ENCODE measurements around the gene SLC38A10. TPM values are rescaled to one million over a fixed set of nuclear protein-coding genes. Genes with fewer than 3 reads are reported as not detected.

SLC38A10 gene
- total and polyA plus RNA-seq, 4 experiments from 2014 or later, result 49.0 to 113 (median 90.7) TPM

- DNase-seq, result no peak
- H3K9me3 Mint-ChIP-seq, result peaks cover 0 to 1% (median 0%) of the 10 kb centered on the region in 8 donors
- H3K9me3 ChIP-seq (ENCODE audit: control insufficient read depth in 1 of 2, low read length in 2 of 2), result no peaks in the 10 kb centered on the region
- H3K4me1 ChIP-seq (ENCODE audit: insufficient read depth, low read length), result no peaks in the 10 kb centered on the region
- peaks cover 0 to 14% (median 2%) of the 10 kb centered on the region in 4 donors for H3K4me1 Mint-ChIP-seq
- no peaks in the 10 kb centered on the region for H3K27me3 ChIP-seq (ENCODE audit: insufficient read depth, low read length)
- no peak overlapping the region for H3K4me3 Mint-ChIP-seq
- no peaks in the 10 kb centered on the region for H3K27me3 Mint-ChIP-seq
- ChIA-PET CTCF (ENCODE audit: partially characterized antibody) (no interaction called here), POLR2A (ENCODE audit: partially characterized antibody) (interaction anchor here (0.6 kb wide), 1 partner anchor 238 kb away, joined by 3 read pairs; no protein-coding TSS in a partner anchor)
- intact Hi-C loops (cut with micrococcal nuclease), result no loop called here
- H3K4me3 ChIP-seq (ENCODE audit: low read length in 2 of 2), result no peak overlapping the region
- H3K27ac ChIP-seq (ENCODE audit: low read depth, low read length), result no peak overlapping the region
- peaks cover 6 to 9% of the 10 kb centered on the region in 2 donors for H3K36me3 Mint-ChIP-seq
- no peak overlapping the region for H3K27ac Mint-ChIP-seq
- peaks cover 17% of the 10 kb centered on the region for H3K36me3 ChIP-seq (ENCODE audit: insufficient read depth, low read length)
These were observed 48.3 kb downstream of the SLC38A10 start for GRCh38 chr17:81246679-81247338.

- H3K4me1 ChIP-seq (ENCODE audit: insufficient read depth, low read length), result no peaks in the 10 kb centered on the region
- peaks cover 0 to 1% (median 0%) of the 10 kb centered on the region in 8 donors for H3K9me3 Mint-ChIP-seq
- H3K27me3 ChIP-seq (ENCODE audit: insufficient read depth, low read length), result no peaks in the 10 kb centered on the region
- H3K27ac Mint-ChIP-seq, result no peak overlapping the region
- no peak overlapping the region for H3K27ac ChIP-seq (ENCODE audit: low read depth, low read length)
- intact Hi-C loops (cut with micrococcal nuclease), result no loop called here
- H3K4me3 ChIP-seq (ENCODE audit: low read length in 2 of 2), result no peak overlapping the region
- no peaks in the 10 kb centered on the region for H3K27me3 Mint-ChIP-seq
- H3K9me3 ChIP-seq (ENCODE audit: control insufficient read depth in 1 of 2, low read length in 2 of 2), result no peaks in the 10 kb centered on the region
- no peak for DNase-seq
- POLR2A ChIA-PET (ENCODE audit: partially characterized antibody), result no interaction called here
- H3K36me3 ChIP-seq (ENCODE audit: insufficient read depth, low read length), result peaks cover 12% of the 10 kb centered on the region
- CTCF ChIA-PET (ENCODE audit: partially characterized antibody), result no interaction called here
- no peak overlapping the region for H3K4me3 Mint-ChIP-seq
- H3K36me3 Mint-ChIP-seq, result peaks cover 6 to 8% of the 10 kb centered on the region in 2 donors
- peaks cover 2 to 14% (median 4%) of the 10 kb centered on the region in 4 donors for H3K4me1 Mint-ChIP-seq
These were observed 48.8 kb downstream of the SLC38A10 start for GRCh38 chr17:81246343-81246670.

- Mint-ChIP-seq H3K9me3 (peaks cover 0 to 1% (median 0%) of the 10 kb centered on the region in 8 donors), H3K4me3 (no peak overlapping the region), H3K36me3 (peaks cover 3 to 5% of the 10 kb centered on the region in 2 donors), H3K4me1 (peaks cover 2 to 17% (median 7%) of the 10 kb centered on the region in 4 donors), H3K27ac (no peak overlapping the region), H3K27me3 (no peaks in the 10 kb centered on the region)
- Histone ChIP-seq H3K27ac (ENCODE audit: low read depth, low read length) (no peak overlapping the region), H3K4me3 (ENCODE audit: low read length in 2 of 2) (no peak overlapping the region), H3K27me3 (ENCODE audit: insufficient read depth, low read length) (no peaks in the 10 kb centered on the region), H3K36me3 (ENCODE audit: insufficient read depth, low read length) (peaks cover 7% of the 10 kb centered on the region), H3K9me3 (ENCODE audit: control insufficient read depth in 1 of 2, low read length in 2 of 2) (no peaks in the 10 kb centered on the region), H3K4me1 (ENCODE audit: insufficient read depth, low read length) (peaks cover 1% of the 10 kb centered on the region)
- intact Hi-C loops (cut with micrococcal nuclease), result no loop called here
- DNase-seq, result peak in 1 of 5 donors; percentile 3
- ChIA-PET CTCF (ENCODE audit: partially characterized antibody) (no interaction called here), POLR2A (ENCODE audit: partially characterized antibody) (no interaction called here)
These were observed 49.3 kb downstream of the SLC38A10 start for GRCh38 chr17:81245665-81246342.

- Mint-ChIP-seq H3K36me3 (peaks cover 0 to 2% of the 10 kb centered on the region in 2 donors), H3K27me3 (no peaks in the 10 kb centered on the region), H3K9me3 (peaks cover 0 to 1% (median 0%) of the 10 kb centered on the region in 8 donors), H3K27ac (peak overlapping the region in 2 of 7 donors; percentile 32 to 46), H3K4me1 (peaks cover 2 to 21% (median 10%) of the 10 kb centered on the region in 4 donors), H3K4me3 (no peak overlapping the region)
- DNase-seq, result no peak
- H3K4me3 ChIP-seq (ENCODE audit: low read length in 2 of 2), result no peak overlapping the region
- H3K27ac ChIP-seq (ENCODE audit: low read depth, low read length), result no peak overlapping the region
- H3K9me3 ChIP-seq (ENCODE audit: control insufficient read depth in 1 of 2, low read length in 2 of 2), result no peaks in the 10 kb centered on the region
- peaks cover 8% of the 10 kb centered on the region for H3K4me1 ChIP-seq (ENCODE audit: insufficient read depth, low read length)
- ChIA-PET POLR2A (ENCODE audit: partially characterized antibody) (no interaction called here), CTCF (ENCODE audit: partially characterized antibody) (no interaction called here)
- intact Hi-C loops (cut with micrococcal nuclease), result no loop called here
- H3K36me3 ChIP-seq (ENCODE audit: insufficient read depth, low read length), result peaks cover under 1% of the 10 kb centered on the region
- H3K27me3 ChIP-seq (ENCODE audit: insufficient read depth, low read length), result no peaks in the 10 kb centered on the region
These were observed 50.0 kb downstream of the SLC38A10 start for GRCh38 chr17:81245024-81245664.

- Histone ChIP-seq H3K4me3 (ENCODE audit: low read length in 2 of 2) (no peak overlapping the region), H3K27ac (ENCODE audit: low read depth, low read length) (no peak overlapping the region), H3K36me3 (ENCODE audit: insufficient read depth, low read length) (no peaks in the 10 kb centered on the region), H3K27me3 (ENCODE audit: insufficient read depth, low read length) (no peaks in the 10 kb centered on the region), H3K4me1 (ENCODE audit: insufficient read depth, low read length) (peaks cover 14% of the 10 kb centered on the region), H3K9me3 (ENCODE audit: control insufficient read depth in 1 of 2, low read length in 2 of 2) (no peaks in the 10 kb centered on the region)
- H3K4me3 Mint-ChIP-seq, result peak overlapping the region in 1 of 8 donors; percentile 49
- DNase-seq, result peak in 1 of 5 donors; percentile 3
- H3K4me1 Mint-ChIP-seq, result peaks cover 2 to 27% (median 14%) of the 10 kb centered on the region in 4 donors
- H3K36me3 Mint-ChIP-seq, result peaks cover 0 to 2% of the 10 kb centered on the region in 2 donors
- POLR2A ChIA-PET (ENCODE audit: partially characterized antibody), result no interaction called here
- intact Hi-C loops (cut with micrococcal nuclease), result no loop called here
- H3K9me3 Mint-ChIP-seq, result peaks cover 0 to 1% (median 0%) of the 10 kb centered on the region in 8 donors
- H3K27ac Mint-ChIP-seq, result peak overlapping the region in 2 of 7 donors; percentile 32 to 46
- H3K27me3 Mint-ChIP-seq, result no peaks in the 10 kb centered on the region
- CTCF ChIA-PET (ENCODE audit: partially characterized antibody), result no interaction called here
These were observed 50.6 kb downstream of the SLC38A10 start for GRCh38 chr17:81244358-81245023.

- Mint-ChIP-seq H3K4me3 (no peak overlapping the region), H3K4me1 (peaks cover 2 to 27% (median 18%) of the 10 kb centered on the region in 4 donors), H3K36me3 (peaks cover 0 to 5% of the 10 kb centered on the region in 2 donors), H3K9me3 (peaks cover 0 to 1% (median 0%) of the 10 kb centered on the region in 8 donors), H3K27ac (no peak overlapping the region), H3K27me3 (no peaks in the 10 kb centered on the region)
- H3K27ac ChIP-seq (ENCODE audit: low read depth, low read length), result no peak overlapping the region
- no peaks in the 10 kb centered on the region for H3K36me3 ChIP-seq (ENCODE audit: insufficient read depth, low read length)
- CTCF ChIA-PET (ENCODE audit: partially characterized antibody), result no interaction called here
- POLR2A ChIA-PET (ENCODE audit: partially characterized antibody), result no interaction called here
- no peaks in the 10 kb centered on the region for H3K27me3 ChIP-seq (ENCODE audit: insufficient read depth, low read length)
- no peak overlapping the region for H3K4me3 ChIP-seq (ENCODE audit: low read length in 2 of 2)
- intact Hi-C loops (cut with micrococcal nuclease), result no loop called here
- H3K4me1 ChIP-seq (ENCODE audit: insufficient read depth, low read length), result peaks cover 15% of the 10 kb centered on the region
- no peak for DNase-seq
- no peaks in the 10 kb centered on the region for H3K9me3 ChIP-seq (ENCODE audit: control insufficient read depth in 1 of 2, low read length in 2 of 2)
These were observed 51.8 kb downstream of the SLC38A10 start for GRCh38 chr17:81243333-81243664.
